ENCODE results near the gene MEAK7.

DNA sequence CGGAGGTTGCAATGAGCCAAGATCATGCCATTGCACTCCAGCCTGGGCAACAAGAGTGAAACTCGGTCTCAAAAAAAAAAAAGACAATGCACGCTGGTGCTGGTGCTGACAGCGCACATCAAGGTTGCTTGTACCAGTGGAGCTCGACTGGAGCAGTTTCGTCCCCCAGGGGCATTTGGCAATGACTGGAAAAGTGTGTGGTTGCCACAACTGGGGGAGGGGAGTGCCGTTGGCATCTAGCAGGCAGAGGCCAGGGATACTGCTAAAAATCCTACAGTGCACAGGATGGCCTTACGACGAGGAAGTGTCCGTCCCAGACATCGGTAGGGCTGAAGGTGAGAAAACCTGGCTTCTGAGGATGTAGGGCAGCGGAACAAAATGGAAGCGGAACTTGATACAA, 2.4 kb downstream of the MEAK7 start:
- no peak for TF ChIP-seq POLR2A (IDR thresholded peaks at IDR 0.05)
- TF ChIP-seq, protein P1, sequence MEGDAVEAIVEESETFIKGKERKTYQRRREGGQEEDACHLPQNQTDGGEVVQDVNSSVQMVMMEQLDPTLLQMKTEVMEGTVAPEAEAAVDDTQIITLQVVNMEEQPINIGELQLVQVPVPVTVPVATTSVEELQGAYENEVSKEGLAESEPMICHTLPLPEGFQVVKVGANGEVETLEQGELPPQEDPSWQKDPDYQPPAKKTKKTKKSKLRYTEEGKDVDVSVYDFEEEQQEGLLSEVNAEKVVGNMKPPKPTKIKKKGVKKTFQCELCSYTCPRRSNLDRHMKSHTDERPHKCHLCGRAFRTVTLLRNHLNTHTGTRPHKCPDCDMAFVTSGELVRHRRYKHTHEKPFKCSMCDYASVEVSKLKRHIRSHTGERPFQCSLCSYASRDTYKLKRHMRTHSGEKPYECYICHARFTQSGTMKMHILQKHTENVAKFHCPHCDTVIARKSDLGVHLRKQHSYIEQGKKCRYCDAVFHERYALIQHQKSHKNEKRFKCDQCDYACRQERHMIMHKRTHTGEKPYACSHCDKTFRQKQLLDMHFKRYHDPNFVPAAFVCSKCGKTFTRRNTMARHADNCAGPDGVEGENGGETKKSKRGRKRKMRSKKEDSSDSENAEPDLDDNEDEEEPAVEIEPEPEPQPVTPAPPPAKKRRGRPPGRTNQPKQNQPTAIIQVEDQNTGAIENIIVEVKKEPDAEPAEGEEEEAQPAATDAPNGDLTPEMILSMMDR (IDR thresholded peaks at IDR 0.05), result no peak

All from Peyer's patch (tissue), 4 donors.